Adrenal gland (tissue), 5 donors: Measurements from ENCODE around the gene CA14.
A peak's percentile ranks its signal among the peaks of the same experiment; 100 is the strongest.

Source experiments
- CTCF ChIP-seq, 6 experiments: fragments of 450-650 bp in 4 of 6; fragments of 200-600 bp in 2 of 6; sonication (generic) in 1 of 6; IDR thresholded peaks; 1 replicate in 5 of 6; 2 replicates in 1 of 6; pipeline versions ENCODE4 v1.5.1 to v1.8.0; 2016 to 2021; ENCODE audit warnings: antibody characterized with exemption in 6 of 6, mild to moderate bottlenecking in 2 of 6, moderate library complexity in 1 of 6
- POLR2A ChIP-seq, 2 donors: fragments of 450-650 bp; IDR thresholded peaks; one replicate each; pipeline ENCODE4 v1.6.1; 2017; ENCODE audit warnings: antibody characterized with exemption in 2 of 2, mild to moderate bottlenecking in 2 of 2, moderate library complexity in 1 of 2
- donor health status: DM: no; HTN: no; CAD: no.

DNA sequence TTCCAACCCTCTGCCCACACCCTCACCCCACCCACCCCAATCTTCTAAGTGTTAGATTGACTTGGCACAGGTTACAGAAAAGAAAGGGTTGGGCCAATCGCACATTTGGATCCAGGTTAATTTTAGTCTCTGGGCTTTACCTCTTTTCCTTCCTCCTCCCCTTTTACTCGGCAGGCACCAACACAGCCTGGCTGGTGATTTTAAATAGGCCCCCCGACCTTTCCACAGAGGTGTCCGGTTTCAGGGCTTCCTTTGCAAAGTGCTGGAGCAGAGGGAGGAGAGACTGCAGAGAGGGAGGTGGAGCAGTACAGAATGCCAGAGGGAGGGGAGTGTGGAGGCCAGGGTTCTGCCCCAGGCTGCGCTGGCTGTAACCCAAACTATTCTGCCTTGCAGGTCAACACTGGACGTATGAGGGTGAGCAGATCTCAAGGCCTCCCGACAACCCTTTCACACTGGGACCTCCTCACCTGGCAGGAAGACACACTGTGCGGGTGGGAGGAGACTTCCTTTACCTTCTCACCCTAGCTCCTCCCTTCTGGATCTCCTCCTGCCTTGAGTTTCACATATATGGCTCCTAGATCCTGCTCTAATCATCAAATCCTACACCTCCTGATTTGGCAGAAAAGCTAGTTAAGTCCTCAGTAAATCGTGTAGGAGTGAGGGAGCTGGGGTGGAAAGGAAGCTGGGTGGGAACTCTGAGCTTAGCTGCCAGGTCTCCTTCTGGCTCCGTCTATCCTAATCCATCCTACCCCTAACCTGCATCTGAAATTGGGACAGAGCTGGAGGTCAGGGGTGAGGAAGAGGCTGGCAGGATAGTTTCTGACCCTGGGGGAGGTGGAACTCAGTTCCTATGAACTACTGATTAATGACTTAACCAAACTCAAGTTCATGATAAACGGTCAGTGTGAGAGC, 2.4 kb downstream of the CA14 start:
- TF ChIP-seq CTCF (IDR thresholded peaks at IDR 0.05) (no peak), POLR2A (IDR thresholded peaks at IDR 0.05) (peak in 1 of 2 donors; percentile 57)
